ENCODE data around the gene CD40. TPM values are rescaled to one million over a fixed set of nuclear protein-coding genes. Genes with fewer than 3 reads are reported as not detected.

The CD40 gene
- polyA plus RNA-seq, 1 of the 3 experiments (the other 2 are of a cell fraction) = not detected

DNA sequence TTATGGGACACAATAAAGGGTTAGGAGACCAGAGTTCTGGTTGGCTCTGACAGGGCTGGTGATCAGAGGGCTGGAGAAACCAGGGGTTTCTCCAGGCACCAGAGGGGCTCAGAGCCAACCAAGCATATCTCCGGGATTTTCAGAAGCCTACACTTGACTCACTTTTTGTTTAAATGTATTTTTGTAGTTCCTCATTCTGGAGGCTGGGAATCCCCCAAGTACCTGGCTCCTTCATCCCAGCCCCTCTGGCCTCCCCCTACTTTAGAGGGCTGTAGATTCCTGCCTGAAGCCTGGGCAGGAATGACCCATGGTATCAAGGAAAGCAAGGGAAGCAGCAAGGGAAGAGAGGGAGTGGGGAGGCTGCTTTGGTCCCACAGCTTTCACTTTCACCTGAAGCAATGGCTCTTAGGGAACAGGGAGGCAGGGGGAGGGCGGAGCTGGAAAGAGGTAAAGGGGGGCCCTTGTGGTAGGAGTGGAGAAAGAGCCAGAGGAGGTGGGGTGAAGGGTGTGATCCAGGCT, 973 bp downstream of the CD40 start (continued):
- TF ChIP-seq TAF1 (IDR thresholded peaks at IDR 0.05; ENCODE audit: borderline replicate concordance, low read depth, low read length) (no peak), ELF1 (IDR thresholded peaks at IDR 0.05) (no peak), TCF12 (IDR thresholded peaks at IDR 0.05) (no peak)

DNA sequence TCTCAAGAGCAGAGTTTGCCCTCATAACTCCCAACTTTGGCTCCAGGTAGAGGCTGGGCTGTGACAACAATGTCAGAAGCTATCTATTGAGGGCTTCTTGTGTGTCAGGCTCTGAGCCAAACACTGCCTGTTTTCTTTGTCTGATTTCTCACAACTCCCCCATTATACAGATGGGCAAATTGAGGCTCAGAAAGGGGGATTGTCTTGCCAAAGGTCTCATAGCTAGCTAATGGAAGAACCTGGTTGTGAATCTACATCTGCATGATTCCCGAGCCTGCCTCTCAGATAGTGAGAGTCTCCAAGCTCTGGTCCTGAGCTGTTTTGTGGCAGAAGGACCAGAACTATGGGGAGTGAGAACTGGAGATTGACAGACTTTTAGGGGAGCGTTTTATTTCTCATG, 1.4 kb downstream of the CD40 start:
- Histone ChIP-seq H3K27me3 (ENCODE audit: insufficient read depth) (0 out of 2 replicates have a peak, but pooled peaks cover 5% of the 10 kb centered on the region), H3F3A (replicated peaks; ENCODE audit: insufficient read depth) (no peaks in the 10 kb centered on the region), H3K4me2 (no peak overlapping the region), H3K4me3 (ENCODE audit: low read depth in 2 of 2, low read length in 1 of 2) (no peak overlapping the region), H3K36me3 (replicated peaks in 1 of 2; ENCODE audit: control insufficient read depth in 1 of 2, insufficient read depth in 2 of 2, low read length in 1 of 2) (no peaks in the 10 kb centered on the region), H2AFZ (ENCODE audit: low read depth) (no peak overlapping the region), H3K4me1 (ENCODE audit: control insufficient read depth in 1 of 2, insufficient read depth in 2 of 2, low read depth in 1 of 2, low read length in 1 of 2) (peaks cover 2 to 11% of the 10 kb centered on the region in 2 experiments; a peak in 2 of 4 replicates), H4K20me1 (ENCODE audit: insufficient read depth) (no peaks in the 10 kb centered on the region), H3K27ac (ENCODE audit: low read depth in 2 of 2, low read length in 1 of 2) (no peak overlapping the region), H3K9me2 (no peaks in the 10 kb centered on the region), H3K9me3 (no peaks in the 10 kb centered on the region), H3K9ac (no peak overlapping the region), H3K79me2 (ENCODE audit: insufficient read depth) (no peaks in the 10 kb centered on the region)
- 86% methylated on average over 2 of the region's 2 CpGs for WGBS (ENCODE audit: low lambda C conversion rate)
- TF ChIP-seq, protein P1, sequence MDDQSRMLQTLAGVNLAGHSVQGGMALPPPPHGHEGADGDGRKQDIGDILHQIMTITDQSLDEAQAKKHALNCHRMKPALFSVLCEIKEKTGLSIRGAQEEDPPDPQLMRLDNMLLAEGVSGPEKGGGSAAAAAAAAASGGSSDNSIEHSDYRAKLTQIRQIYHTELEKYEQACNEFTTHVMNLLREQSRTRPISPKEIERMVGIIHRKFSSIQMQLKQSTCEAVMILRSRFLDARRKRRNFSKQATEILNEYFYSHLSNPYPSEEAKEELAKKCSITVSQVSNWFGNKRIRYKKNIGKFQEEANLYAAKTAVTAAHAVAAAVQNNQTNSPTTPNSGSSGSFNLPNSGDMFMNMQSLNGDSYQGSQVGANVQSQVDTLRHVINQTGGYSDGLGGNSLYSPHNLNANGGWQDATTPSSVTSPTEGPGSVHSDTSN (IDR thresholded peaks at IDR 0.05) = no peak
- no peak for TF ChIP-seq TEAD4 (IDR thresholded peaks at IDR 0.05; ENCODE audit: borderline replicate concordance, insufficient read depth)
- no peak for TF ChIP-seq SMC3 (IDR thresholded peaks at IDR 0.05; ENCODE audit: low read depth, low read length)
- no peak for TF ChIP-seq ELF1 (IDR thresholded peaks at IDR 0.05)
- no peak for TF ChIP-seq RXRA (IDR thresholded peaks at IDR 0.05; ENCODE audit: borderline replicate concordance, low read depth)
- TF ChIP-seq MAX (IDR thresholded peaks at IDR 0.05; ENCODE audit: low read depth) = no peak
- TF ChIP-seq, protein P2, sequence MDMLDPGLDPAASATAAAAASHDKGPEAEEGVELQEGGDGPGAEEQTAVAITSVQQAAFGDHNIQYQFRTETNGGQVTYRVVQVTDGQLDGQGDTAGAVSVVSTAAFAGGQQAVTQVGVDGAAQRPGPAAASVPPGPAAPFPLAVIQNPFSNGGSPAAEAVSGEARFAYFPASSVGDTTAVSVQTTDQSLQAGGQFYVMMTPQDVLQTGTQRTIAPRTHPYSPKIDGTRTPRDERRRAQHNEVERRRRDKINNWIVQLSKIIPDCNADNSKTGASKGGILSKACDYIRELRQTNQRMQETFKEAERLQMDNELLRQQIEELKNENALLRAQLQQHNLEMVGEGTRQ (IDR thresholded peaks at IDR 0.05; ENCODE audit: borderline replicate concordance, low read depth, low read length) = no peak
- TF ChIP-seq, protein P3, sequence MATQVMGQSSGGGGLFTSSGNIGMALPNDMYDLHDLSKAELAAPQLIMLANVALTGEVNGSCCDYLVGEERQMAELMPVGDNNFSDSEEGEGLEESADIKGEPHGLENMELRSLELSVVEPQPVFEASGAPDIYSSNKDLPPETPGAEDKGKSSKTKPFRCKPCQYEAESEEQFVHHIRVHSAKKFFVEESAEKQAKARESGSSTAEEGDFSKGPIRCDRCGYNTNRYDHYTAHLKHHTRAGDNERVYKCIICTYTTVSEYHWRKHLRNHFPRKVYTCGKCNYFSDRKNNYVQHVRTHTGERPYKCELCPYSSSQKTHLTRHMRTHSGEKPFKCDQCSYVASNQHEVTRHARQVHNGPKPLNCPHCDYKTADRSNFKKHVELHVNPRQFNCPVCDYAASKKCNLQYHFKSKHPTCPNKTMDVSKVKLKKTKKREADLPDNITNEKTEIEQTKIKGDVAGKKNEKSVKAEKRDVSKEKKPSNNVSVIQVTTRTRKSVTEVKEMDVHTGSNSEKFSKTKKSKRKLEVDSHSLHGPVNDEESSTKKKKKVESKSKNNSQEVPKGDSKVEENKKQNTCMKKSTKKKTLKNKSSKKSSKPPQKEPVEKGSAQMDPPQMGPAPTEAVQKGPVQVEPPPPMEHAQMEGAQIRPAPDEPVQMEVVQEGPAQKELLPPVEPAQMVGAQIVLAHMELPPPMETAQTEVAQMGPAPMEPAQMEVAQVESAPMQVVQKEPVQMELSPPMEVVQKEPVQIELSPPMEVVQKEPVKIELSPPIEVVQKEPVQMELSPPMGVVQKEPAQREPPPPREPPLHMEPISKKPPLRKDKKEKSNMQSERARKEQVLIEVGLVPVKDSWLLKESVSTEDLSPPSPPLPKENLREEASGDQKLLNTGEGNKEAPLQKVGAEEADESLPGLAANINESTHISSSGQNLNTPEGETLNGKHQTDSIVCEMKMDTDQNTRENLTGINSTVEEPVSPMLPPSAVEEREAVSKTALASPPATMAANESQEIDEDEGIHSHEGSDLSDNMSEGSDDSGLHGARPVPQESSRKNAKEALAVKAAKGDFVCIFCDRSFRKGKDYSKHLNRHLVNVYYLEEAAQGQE (IDR thresholded peaks at IDR 0.05; ENCODE audit: low read depth, low read length) = no peak
- TF ChIP-seq USF1 (IDR thresholded peaks at IDR 0.05; ENCODE audit: borderline replicate concordance, low read depth) = no peak
- no peak for TF ChIP-seq MXI1 (IDR thresholded peaks at IDR 0.05; ENCODE audit: low read depth, low read length)
- ChIA-PET POLR2A (no interaction called here), CTCF (interaction anchor here (1.1 to 2.3 kb wide), 4 partner anchors 9 to 319 kb away, joined by 5 to 24 read pairs (median 6); no protein-coding TSS in a partner anchor)
- no peak for DNase-seq
